GM23248 (cell line): ENCODE results near the gene SAMD13. TPM values are rescaled to one million over a fixed set of nuclear protein-coding genes. Genes with fewer than 3 reads are reported as not detected.
A peak's percentile ranks its signal among the peaks of the same experiment; 100 is the strongest.

Experiments used
- DNase-seq: peaks from one replicate; pipeline ENCODE4 v3.0.0-alpha.2; 2015
- H2AFZ ChIP-seq: fragments of 200-600 bp; sonication (generic); 2 replicates; pipeline ENCODE4 v1.6.1; 2016; ENCODE audit warnings: antibody characterized with exemption
- H3F3A ChIP-seq: fragments of 200-600 bp; sonication (generic); 2 replicates; pipeline ENCODE4 v1.6.1; 2016; ENCODE audit warnings: mild to moderate bottlenecking, antibody characterized with exemption, mixed run types; ENCODE audit not compliant: insufficient read depth
- H3K27ac ChIP-seq: fragments of 200-600 bp; sonication (generic); 2 replicates; pipeline ENCODE4 v1.5.1; 2016; ENCODE audit warnings: mild to moderate bottlenecking
- H3K27me3 ChIP-seq: fragments of 200-600 bp; sonication (generic); replicated peaks from 2 replicates; pipeline ENCODE4 v1.6.1; 2016; ENCODE audit warnings: mild to moderate bottlenecking; ENCODE audit not compliant: insufficient read depth
- H3K36me3 ChIP-seq: fragments of 200-600 bp; sonication (generic); 2 replicates; pipeline ENCODE4 v1.6.1; 2016; ENCODE audit warnings: low read depth, mild to moderate bottlenecking
- H3K4me1 ChIP-seq: fragments of 200-600 bp; sonication (generic); 2 replicates; pipeline ENCODE4 v1.6.1; 2016; ENCODE audit warnings: mild to moderate bottlenecking; ENCODE audit not compliant: insufficient read depth
- H3K4me2 ChIP-seq: fragments of 200-600 bp; sonication (generic); one replicate; pipeline ENCODE4 v1.6.1; 2016; ENCODE audit warnings: mild to moderate bottlenecking; ENCODE audit not compliant: unreplicated experiment
- H3K4me3 ChIP-seq: fragments of 200-600 bp; sonication (generic); 2 replicates; pipeline ENCODE4 v1.5.1; 2016; ENCODE audit warnings: mild to moderate bottlenecking
- H3K79me2 ChIP-seq: fragments of 200-600 bp; sonication (generic); 2 replicates; pipeline ENCODE4 v1.6.1; 2016; ENCODE audit warnings: mild to moderate bottlenecking; ENCODE audit not compliant: insufficient read depth
- H3K9ac ChIP-seq: fragments of 200-600 bp; sonication (generic); 2 replicates; pipeline ENCODE4 v1.6.1; 2016; ENCODE audit warnings: mild to moderate bottlenecking
- H3K9me2 ChIP-seq: fragments of 200-600 bp; sonication (generic); 2 replicates; pipeline ENCODE4 v1.6.1; 2016; ENCODE audit warnings: mixed run types, mild to moderate bottlenecking, moderate library complexity; ENCODE audit not compliant: insufficient read depth
- H3K9me3 ChIP-seq: fragments of 200-600 bp; sonication (generic); one replicate; pipeline ENCODE4 v1.6.1; 2017; ENCODE audit warnings: low read depth
- H4K20me1 ChIP-seq: fragments of 200-600 bp; sonication (generic); 2 replicates; pipeline ENCODE4 v1.6.0; 2016; ENCODE audit not compliant: insufficient read depth
- EZH2 ChIP-seq: fragments of 200-600 bp; sonication (generic); IDR thresholded peaks from 2 replicates; pipeline ENCODE4 v1.6.1; 2018; ENCODE audit warnings: antibody characterized with exemption, mild to moderate bottlenecking; ENCODE audit not compliant: insufficient read depth, poor library complexity, severe bottlenecking
- EZH2phosphoT487 ChIP-seq: fragments of 200-600 bp; sonication (generic); IDR thresholded peaks from 2 replicates; pipeline ENCODE4 v1.6.1; 2018; ENCODE audit warnings: antibody characterized with exemption, moderate library complexity, mild to moderate bottlenecking, low read depth; ENCODE audit not compliant: insufficient read depth
- WGBS, 2 experiments: methylation state at CpG; one replicate each; pipeline ENCODE4 v1.1.6; 2015 to 2017; ENCODE audit warnings: low lambda C conversion rate in 2 of 2, low coverage in 1 of 2; ENCODE audit errors: missing lambda C conversion rate in 2 of 2; 5-methylcytosine and 5-hydroxymethylcytosine counted together
- in situ Hi-C: fragments of 300-500 bp; cut with MboI; formaldehyde crosslinking; loops from 2 replicates; pipeline ENCODE4 v1.15.0; 2020
- polyA plus RNA-seq: library from polyadenylated mRNA; unstranded; fragments of >200 nt; fragmentation: Nextera tagmentation; extraction: Ambion mirVana; gene quantifications from 2 replicates; pipeline ENCODE4 v1.2.1, GENCODE V29; 2016
- total RNA-seq: library from RNA; depleted of rRNA; stranded (reverse); fragments of >200 nt; shearing (Covaris generic); gene quantifications from 2 replicates; pipeline ENCODE4 v1.2.3, GENCODE V29; 2014

Gene SAMD13
- total and polyA plus RNA-seq, 2 experiments from 2014 or later = 0.65 to 0.78 TPM

DNA sequence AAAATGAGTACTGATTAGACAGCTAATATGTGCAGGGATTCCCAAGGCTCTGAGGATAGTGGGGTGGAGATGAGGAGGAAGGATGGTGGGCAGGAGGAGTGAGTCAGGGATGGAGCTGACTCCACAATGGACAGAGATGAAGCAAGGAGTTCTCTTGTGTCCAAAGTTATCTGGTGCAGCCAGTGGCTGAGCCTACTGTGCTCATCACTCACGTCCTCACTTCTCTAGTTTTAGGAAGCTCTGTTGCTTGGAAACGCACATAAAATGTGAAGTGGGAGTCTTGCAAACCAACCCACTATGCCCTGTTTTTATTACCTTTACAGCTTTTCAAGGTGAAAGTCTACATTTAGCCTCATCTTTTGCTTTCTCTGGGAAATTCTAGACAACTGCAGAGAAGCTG lies 36.5 kb upstream of the SAMD13 start:
- TF ChIP-seq EZH2phosphoT487 = no peak
- no peak for TF ChIP-seq EZH2
- no peaks in the 10 kb centered on the region for H3K36me3 ChIP-seq
- H4K20me1 ChIP-seq = no peaks in the 10 kb centered on the region
- no peak overlapping the region for H3K9ac ChIP-seq
- no peaks in the 10 kb centered on the region for H3K27me3 ChIP-seq
- peak; percentile 51 for DNase-seq
- no peaks in the 10 kb centered on the region for H3K9me3 ChIP-seq
- 27 to 40% methylated on average over 2 of the region's 2 CpGs for WGBS, 2 experiments
- in situ Hi-C loops = no loop called here
- H3K4me2 ChIP-seq = no peak overlapping the region
- H3K79me2 ChIP-seq = no peaks in the 10 kb centered on the region
- H3K27ac ChIP-seq = no peak overlapping the region
- no peak overlapping the region for H3K4me3 ChIP-seq
- H2AFZ ChIP-seq = no peak overlapping the region
- H3K4me1 ChIP-seq = no peaks in the 10 kb centered on the region
- H3F3A ChIP-seq = no peaks in the 10 kb centered on the region
- H3K9me2 ChIP-seq = no peaks in the 10 kb centered on the region

GRCh38 chr1:84265867-84266266 lies 35.6 kb upstream of the SAMD13 start:
- DNase-seq = no peak
- no peak for TF ChIP-seq EZH2phosphoT487
- no peak for TF ChIP-seq EZH2
- in situ Hi-C loops = no loop called here
- H3K4me3 ChIP-seq = no peak overlapping the region
- no peaks in the 10 kb centered on the region for H3K9me3 ChIP-seq
- H3K27me3 ChIP-seq = no peaks in the 10 kb centered on the region
- no peak overlapping the region for H2AFZ ChIP-seq
- H3K4me2 ChIP-seq = no peak overlapping the region
- no peaks in the 10 kb centered on the region for H3K9me2 ChIP-seq
- H3K9ac ChIP-seq = no peak overlapping the region
- H3K4me1 ChIP-seq = peaks cover under 1% of the 10 kb centered on the region; the same call in 1 of the 2 replicates
- no peaks in the 10 kb centered on the region for H3K79me2 ChIP-seq
- H4K20me1 ChIP-seq = no peaks in the 10 kb centered on the region
- WGBS, 2 experiments = 66 to 76% methylated on average over 3 of the region's 3 CpGs
- H3K36me3 ChIP-seq = no peaks in the 10 kb centered on the region
- H3K27ac ChIP-seq = no peak overlapping the region
- no peaks in the 10 kb centered on the region for H3F3A ChIP-seq

- H3K79me2 ChIP-seq = no peaks in the 10 kb centered on the region
- H4K20me1 ChIP-seq = no peaks in the 10 kb centered on the region
- no peak overlapping the region for H2AFZ ChIP-seq
- no peaks in the 10 kb centered on the region for H3K9me3 ChIP-seq
- H3K9ac ChIP-seq = no peak overlapping the region
- no peak overlapping the region for H3K27ac ChIP-seq
- no peaks in the 10 kb centered on the region for H3K36me3 ChIP-seq
- no peaks in the 10 kb centered on the region for H3K27me3 ChIP-seq
- H3F3A ChIP-seq = 0 out of 2 replicates have a peak, but pooled peaks cover under 1% of the 10 kb centered on the region
- no peak overlapping the region for H3K4me3 ChIP-seq
- no peak for DNase-seq
- no peak for TF ChIP-seq EZH2phosphoT487
- no peak for TF ChIP-seq EZH2
- no peak overlapping the region for H3K4me2 ChIP-seq
- no peaks in the 10 kb centered on the region for H3K9me2 ChIP-seq
- in situ Hi-C loops = no loop called here
- 0% methylated on average over 1 of the region's 1 CpG for WGBS, 2 experiments
- H3K4me1 ChIP-seq = peaks cover 4% of the 10 kb centered on the region; the same call in 1 of the 2 replicates
Observed at GRCh38 chr1:84266748-84267147, 34.8 kb upstream of the SAMD13 start.

DNA sequence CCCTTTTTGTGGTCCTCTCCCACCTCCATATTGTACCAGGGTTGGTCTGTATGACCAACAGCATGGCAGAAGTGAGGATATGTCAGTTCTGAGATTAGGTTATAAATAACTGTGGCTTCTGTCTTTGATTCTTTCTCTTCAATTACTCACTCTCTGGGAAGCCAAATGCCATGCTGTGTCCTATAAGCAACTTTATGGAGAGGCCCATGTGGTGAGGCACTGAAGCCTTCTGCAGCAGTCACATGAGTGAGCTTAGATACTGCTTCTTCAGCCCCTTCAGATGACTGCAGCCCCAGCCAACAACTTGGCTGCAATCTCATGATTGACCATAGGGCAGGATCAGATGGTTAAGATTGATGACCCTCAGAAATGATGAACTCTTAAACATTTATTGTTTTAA lies 34.0 kb upstream of the SAMD13 start:
- Histone ChIP-seq H2AFZ (no peak overlapping the region), H3K27ac (no peak overlapping the region), H3K9ac (no peak overlapping the region), H3K9me2 (no peaks in the 10 kb centered on the region), H3K4me3 (no peak overlapping the region), H3K79me2 (no peaks in the 10 kb centered on the region), H3K27me3 (no peaks in the 10 kb centered on the region), H3K36me3 (no peaks in the 10 kb centered on the region), H4K20me1 (no peaks in the 10 kb centered on the region), H3K9me3 (no peaks in the 10 kb centered on the region), H3F3A (peaks cover 4% of the 10 kb centered on the region; the same call in 1 of the 2 replicates), H3K4me2 (no peak overlapping the region), H3K4me1 (peaks cover 4% of the 10 kb centered on the region; the same call in 1 of the 2 replicates)
- no peak for DNase-seq
- no peak for TF ChIP-seq EZH2phosphoT487
- TF ChIP-seq EZH2 = no peak
- in situ Hi-C loops = no loop called here

- Histone ChIP-seq H3K79me2 (no peaks in the 10 kb centered on the region), H4K20me1 (no peaks in the 10 kb centered on the region), H3K27ac (no peak overlapping the region), H3K36me3 (no peaks in the 10 kb centered on the region), H3K4me3 (no peak overlapping the region), H3K4me1 (peaks cover 4% of the 10 kb centered on the region; the same call in 1 of the 2 replicates), H3F3A (peaks cover 4% of the 10 kb centered on the region; the same call in 1 of the 2 replicates), H3K4me2 (no peak overlapping the region), H2AFZ (no peak overlapping the region), H3K9me2 (no peaks in the 10 kb centered on the region), H3K9me3 (no peaks in the 10 kb centered on the region), H3K9ac (no peak overlapping the region), H3K27me3 (no peaks in the 10 kb centered on the region)
- TF ChIP-seq EZH2 (no peak), EZH2phosphoT487 (no peak)
- in situ Hi-C loops = no loop called here
- DNase-seq = no peak
- WGBS, 2 experiments = 83 to 84% methylated on average over 1 of the region's 1 CpG
Observed at GRCh38 chr1:84268346-84268745, 33.2 kb upstream of the SAMD13 start.
